Lower leg skin (tissue), 3 donors: ENCODE measurements around the gene PCARE.

ENCODE experiments used
- CTCF ChIP-seq, 3 donors: fragments of 450-650 bp; IDR thresholded peaks; one replicate each; pipeline ENCODE4 v1.5.1; 2016; ENCODE audit warnings: antibody characterized with exemption in 3 of 3, mild to moderate bottlenecking in 3 of 3, moderate library complexity in 2 of 3
- POLR2A ChIP-seq, 2 donors: fragments of 450-650 bp; IDR thresholded peaks; one replicate each; pipeline ENCODE4 v1.6.1; 2016 to 2017; ENCODE audit warnings: antibody characterized with exemption in 2 of 2, mild to moderate bottlenecking in 1 of 2, moderate library complexity in 1 of 2

- TF ChIP-seq POLR2A (IDR thresholded peaks at IDR 0.05), result no peak
- no peak for TF ChIP-seq CTCF (IDR thresholded peaks at IDR 0.05)
These were observed 20.5 kb downstream of the PCARE start for GRCh38 chr2:29053670-29054400.
